GM12801 (cell line): ENCODE measurements around the gene VAV3.

Experiments used
- TF ChIP-seq, protein P1 (sequence below): IDR thresholded peaks from one replicate; pipeline ENCODE4 v1.5.1; 2011; ENCODE audit warnings: control low read depth; ENCODE audit not compliant: insufficient read length; ENCODE audit errors: extremely low read depth

Gene VAV3

DNA sequence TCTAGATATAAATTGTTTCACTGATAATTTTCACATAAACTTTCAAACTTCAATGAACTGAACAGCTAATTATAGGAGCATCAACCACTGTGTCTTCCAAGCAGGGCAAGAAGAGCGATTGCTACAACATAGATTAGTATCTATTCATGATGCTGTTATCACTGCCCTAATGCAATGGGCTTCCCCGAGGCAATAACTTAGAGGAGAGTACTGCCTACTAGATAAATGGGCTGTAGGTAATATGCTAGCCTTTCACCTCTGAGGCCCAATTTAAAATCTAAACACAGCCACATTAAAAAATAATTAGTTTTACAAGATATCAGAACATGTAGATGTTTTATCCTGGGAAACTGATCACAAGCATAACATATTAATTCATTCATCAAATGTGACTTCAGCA, 318.0 kb downstream of the VAV3 start:
- TF ChIP-seq, protein P1, sequence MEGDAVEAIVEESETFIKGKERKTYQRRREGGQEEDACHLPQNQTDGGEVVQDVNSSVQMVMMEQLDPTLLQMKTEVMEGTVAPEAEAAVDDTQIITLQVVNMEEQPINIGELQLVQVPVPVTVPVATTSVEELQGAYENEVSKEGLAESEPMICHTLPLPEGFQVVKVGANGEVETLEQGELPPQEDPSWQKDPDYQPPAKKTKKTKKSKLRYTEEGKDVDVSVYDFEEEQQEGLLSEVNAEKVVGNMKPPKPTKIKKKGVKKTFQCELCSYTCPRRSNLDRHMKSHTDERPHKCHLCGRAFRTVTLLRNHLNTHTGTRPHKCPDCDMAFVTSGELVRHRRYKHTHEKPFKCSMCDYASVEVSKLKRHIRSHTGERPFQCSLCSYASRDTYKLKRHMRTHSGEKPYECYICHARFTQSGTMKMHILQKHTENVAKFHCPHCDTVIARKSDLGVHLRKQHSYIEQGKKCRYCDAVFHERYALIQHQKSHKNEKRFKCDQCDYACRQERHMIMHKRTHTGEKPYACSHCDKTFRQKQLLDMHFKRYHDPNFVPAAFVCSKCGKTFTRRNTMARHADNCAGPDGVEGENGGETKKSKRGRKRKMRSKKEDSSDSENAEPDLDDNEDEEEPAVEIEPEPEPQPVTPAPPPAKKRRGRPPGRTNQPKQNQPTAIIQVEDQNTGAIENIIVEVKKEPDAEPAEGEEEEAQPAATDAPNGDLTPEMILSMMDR: no peak

DNA sequence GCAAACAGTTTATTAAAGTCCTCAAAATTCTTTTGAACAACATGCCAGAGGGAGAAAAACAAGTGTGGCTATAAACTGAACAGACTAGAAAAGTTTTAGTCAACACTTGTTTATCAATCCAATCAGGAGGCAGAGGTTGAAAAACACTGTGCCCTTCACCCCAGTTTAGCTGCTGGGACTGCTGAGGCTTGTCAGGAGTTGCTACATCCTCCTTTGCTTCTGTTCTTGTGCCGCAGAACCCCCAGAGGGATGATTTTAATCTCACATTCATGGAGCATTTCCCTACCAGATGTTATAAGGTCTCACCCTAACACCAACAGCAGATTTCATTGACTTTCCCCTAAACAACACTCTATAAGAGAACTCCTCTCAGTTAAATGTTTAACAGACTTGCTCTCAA, 321.2 kb downstream of the VAV3 start:
- TF ChIP-seq, protein P1: no peak

DNA sequence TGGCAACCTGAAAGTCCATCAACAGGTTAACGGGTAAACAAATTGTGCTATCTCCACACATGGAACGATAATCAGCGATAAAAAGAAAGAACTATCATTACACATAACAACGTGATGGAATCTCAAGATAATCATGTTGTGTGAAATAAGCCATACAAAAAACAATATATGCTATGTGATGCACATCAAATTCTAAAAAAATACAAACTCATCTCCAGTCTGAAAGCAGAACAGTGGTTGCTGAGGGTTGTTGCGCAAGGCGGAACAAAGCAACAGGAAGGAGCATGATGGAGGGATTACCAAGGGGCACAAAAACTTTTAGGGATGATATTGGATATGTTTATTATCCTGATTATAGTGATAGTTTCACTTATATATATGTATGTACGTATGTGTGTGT, 324.8 kb downstream of the VAV3 start:
- TF ChIP-seq, protein P1: no peak

DNA sequence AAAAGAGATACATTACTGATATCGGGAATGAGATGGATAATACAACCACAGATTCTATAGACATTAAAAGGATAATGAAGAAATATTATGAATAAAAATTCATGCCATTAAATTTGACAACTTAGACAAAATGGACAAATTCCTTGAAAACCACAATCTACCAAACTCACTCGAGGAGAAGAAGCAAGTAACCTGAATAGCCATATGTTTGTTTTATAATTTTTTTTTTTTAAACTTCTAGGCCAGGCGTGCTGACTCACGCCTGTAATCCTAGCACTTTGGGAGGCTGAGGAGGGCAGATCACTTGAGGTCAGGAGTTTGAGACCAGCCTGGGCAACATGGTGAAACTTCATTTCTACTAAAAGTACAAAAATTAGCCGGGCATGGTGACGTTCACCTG, 327.9 kb downstream of the VAV3 start:
- TF ChIP-seq, protein P1: no peak

DNA sequence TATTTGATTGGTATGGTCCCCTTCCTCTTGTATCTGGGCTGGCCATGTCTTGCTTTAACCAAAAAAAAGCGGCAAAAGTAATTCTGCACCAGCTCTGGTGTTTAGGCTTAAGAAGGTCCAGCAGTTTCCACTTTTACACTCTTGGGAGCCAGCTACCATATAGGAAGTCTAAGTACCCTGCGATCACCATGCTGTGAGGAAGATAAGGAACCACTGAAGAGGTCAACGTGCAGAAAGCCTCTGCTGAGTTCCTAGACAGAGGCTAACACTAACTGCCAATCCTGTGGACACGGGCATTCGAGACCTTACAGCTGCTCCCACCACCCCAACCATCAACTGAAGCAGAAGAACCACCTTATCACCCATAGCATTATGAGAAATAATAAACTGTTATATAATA, 331.4 kb downstream of the VAV3 start:
- TF ChIP-seq, protein P1: no peak

DNA sequence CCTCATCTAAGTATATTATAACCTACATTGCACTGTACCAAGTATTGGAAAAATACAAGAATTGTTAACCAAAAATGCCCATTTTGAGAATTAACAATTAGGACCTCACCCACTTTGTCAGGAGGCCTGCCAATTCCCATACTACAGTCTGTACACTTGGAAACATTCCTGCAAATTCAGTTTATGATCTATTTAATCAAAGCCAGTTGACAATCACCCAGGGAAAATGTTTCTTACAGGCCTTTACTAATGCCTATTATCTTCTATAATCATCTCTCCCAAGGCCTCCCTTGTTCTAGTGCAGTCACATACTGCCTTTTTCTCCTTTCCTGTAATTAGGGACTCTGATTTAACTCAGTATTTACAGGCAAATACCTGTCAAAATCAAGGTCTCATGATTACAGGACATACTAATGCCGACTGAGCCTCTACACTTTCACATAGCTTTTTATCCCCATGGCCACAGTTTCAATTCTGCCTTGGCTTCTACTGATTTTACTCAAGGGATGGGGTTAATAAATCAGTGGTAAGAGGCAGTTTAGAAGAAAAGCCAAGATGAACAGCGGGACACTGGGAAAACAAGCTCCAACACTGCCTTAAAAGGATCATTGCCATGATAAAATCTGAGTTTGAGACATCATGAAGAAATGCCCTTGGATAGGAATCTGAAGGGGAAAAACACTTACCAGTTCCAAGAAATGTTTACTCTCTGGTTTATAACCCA, 338.7 kb downstream of the VAV3 start:
- TF ChIP-seq, protein P1: no peak

DNA sequence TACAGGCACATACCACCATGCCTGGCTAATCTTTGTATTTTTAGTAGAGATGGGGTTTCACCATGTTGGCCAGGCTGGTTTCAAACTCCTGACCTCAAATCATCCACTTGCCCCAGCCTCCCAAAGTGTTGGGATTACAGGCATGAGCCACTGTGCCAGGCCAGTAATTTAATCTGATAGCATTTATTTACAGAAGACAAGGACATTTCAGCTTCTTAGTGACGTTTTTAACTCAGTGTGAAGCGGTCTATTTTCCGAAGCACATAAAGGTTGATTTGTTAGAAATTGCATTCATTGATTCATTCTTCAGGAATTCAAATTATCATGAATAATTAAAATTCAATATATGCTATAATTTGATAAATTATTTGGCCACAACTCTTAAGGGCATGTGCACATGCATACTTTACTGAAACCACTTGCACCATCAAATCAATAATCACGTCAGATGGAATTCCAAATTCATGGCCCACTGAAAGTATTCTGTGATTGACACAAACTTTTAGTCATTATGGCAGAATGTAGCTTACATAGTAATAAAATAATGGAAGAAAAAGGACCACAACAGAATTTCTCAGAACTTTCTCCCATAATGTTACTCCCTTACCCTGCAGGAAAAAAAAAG, 339.5 kb downstream of the VAV3 start:
- TF ChIP-seq, protein P1: no peak
